Measurements from ENCODE around the gene DNHD1. TPM values are rescaled to one million over a fixed set of nuclear protein-coding genes. Genes with fewer than 3 reads are reported as not detected.

The DNHD1 gene
- total and polyA plus RNA-seq, 5 donors from 2014 or later, result 0.65 to 32.7 (median 1.6) TPM

DNA sequence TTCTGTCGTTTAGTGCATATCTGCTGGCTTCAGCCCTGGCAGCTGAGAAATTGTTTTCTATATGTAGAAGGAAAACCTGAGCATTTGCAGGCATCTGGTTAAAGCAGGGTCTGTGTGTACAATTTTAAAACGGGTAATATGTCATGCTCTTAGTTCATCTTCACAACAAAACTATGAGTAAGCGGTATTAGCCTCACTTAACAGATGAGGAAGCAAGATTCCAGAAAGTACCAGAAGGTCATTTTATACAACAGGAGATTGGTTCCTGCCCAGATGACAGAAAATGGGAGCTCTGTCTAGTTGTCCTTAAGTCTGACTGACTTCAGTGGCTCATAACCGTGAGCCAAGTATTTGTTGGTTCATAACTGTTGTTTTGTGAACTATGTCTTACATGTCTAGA, 14.6 kb upstream of the DNHD1 start:
- H3K36me3 ChIP-seq (ENCODE audit: control insufficient read depth, insufficient read depth, low read length), result peaks cover 48% of the 10 kb centered on the region
- Mint-ChIP-seq H3K36me3 (peaks cover 18% of the 10 kb centered on the region), H3K9me3 (peaks cover 0 to 2% (median 0%) of the 10 kb centered on the region in 7 donors), H3K27ac (peak overlapping the region; percentile 48 to 97 (median 70)), H3K4me1 (peaks cover 20 to 50% (median 31%) of the 10 kb centered on the region in 4 donors), H3K27me3 (no peaks in the 10 kb centered on the region), H3K4me3 (peak overlapping the region; percentile 89 to 99 (median 96))
- peak overlapping the region; percentile 87 for H3K4me3 ChIP-seq (ENCODE audit: low read depth, low read length)
- no peaks in the 10 kb centered on the region for H3K9me3 ChIP-seq (ENCODE audit: control insufficient read depth in 2 of 2, low read length in 2 of 2)
- no peak for DNase-seq
- ATAC-seq (ENCODE audit: low read depth in 2 of 2), result no peak
- peak overlapping the region; percentile 94 for H3K27ac ChIP-seq (ENCODE audit: insufficient read depth, low read length, poor library complexity, severe bottlenecking)
- peaks cover 33% of the 10 kb centered on the region for H3K4me1 ChIP-seq (ENCODE audit: control insufficient read depth, insufficient read depth, low read length, poor library complexity, severe bottlenecking)
- H3K27me3 ChIP-seq (ENCODE audit: control insufficient read depth, insufficient read depth, low read length), result no peaks in the 10 kb centered on the region

DNA sequence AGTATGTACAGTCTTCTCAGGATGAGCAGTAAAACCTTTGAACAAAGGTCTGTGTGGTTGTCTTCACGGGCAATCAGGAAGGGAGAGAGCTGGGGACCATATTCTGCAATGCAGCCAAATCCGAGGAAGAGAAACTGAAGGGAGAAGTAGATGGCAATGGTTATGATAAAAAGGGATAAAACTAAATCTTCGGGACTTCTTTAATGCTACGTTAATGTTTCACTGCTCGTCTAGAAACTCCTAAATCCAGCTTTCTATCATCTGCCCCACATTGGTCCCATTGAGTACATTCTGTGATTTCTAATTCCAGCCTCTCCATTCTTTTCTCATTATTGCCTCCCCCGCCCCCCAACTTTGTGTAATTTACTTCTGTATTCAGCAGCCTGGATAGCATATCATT, 14.1 kb upstream of the DNHD1 start:
- no peak for DNase-seq
- Histone ChIP-seq H3K27me3 (ENCODE audit: control insufficient read depth, insufficient read depth, low read length) (no peaks in the 10 kb centered on the region), H3K4me3 (ENCODE audit: low read depth, low read length) (peak overlapping the region; percentile 87), H3K4me1 (ENCODE audit: control insufficient read depth, insufficient read depth, low read length, poor library complexity, severe bottlenecking) (peaks cover 33% of the 10 kb centered on the region), H3K27ac (ENCODE audit: insufficient read depth, low read length, poor library complexity, severe bottlenecking) (peak overlapping the region; percentile 94), H3K36me3 (ENCODE audit: control insufficient read depth, insufficient read depth, low read length) (peaks cover 50% of the 10 kb centered on the region), H3K9me3 (ENCODE audit: control insufficient read depth in 2 of 2, low read length in 2 of 2) (no peaks in the 10 kb centered on the region)
- Mint-ChIP-seq H3K36me3 (peaks cover 14% of the 10 kb centered on the region), H3K27ac (peak overlapping the region; percentile 48 to 97 (median 70)), H3K4me1 (peaks cover 20 to 47% (median 31%) of the 10 kb centered on the region in 4 donors), H3K9me3 (peaks cover 0 to 2% (median 0%) of the 10 kb centered on the region in 7 donors), H3K4me3 (peak overlapping the region; percentile 89 to 99 (median 96)), H3K27me3 (no peaks in the 10 kb centered on the region)
- no peak for ATAC-seq (ENCODE audit: low read depth in 2 of 2)

DNA sequence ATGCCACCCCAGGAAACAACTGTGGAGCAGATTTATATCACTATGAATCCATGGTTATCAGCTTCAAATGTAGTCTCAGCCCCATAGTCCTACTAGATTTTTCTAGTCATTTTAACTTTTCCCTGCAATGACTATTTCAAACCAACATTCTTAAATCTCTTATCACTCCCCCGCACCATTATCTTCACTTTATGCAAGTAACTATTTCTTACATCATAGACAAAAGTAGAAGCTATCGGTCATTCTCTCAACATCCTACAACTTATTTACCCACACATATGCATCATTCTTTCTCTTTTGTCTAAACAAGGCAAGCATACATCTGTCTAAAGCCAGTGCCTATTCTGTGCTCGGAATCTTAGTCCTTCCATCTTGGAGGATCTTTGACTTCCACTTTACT, 11.4 kb upstream of the DNHD1 start:
- Mint-ChIP-seq H3K4me1 (peaks cover 20 to 26% (median 22%) of the 10 kb centered on the region in 4 donors), H3K36me3 (peaks cover 21% of the 10 kb centered on the region), H3K27me3 (no peaks in the 10 kb centered on the region), H3K4me3 (no peak overlapping the region), H3K27ac (no peak overlapping the region), H3K9me3 (peaks cover 0 to 2% (median 0%) of the 10 kb centered on the region in 7 donors)
- no peak overlapping the region for H3K27ac ChIP-seq (ENCODE audit: insufficient read depth, low read length, poor library complexity, severe bottlenecking)
- H3K27me3 ChIP-seq (ENCODE audit: control insufficient read depth, insufficient read depth, low read length), result no peaks in the 10 kb centered on the region
- H3K4me3 ChIP-seq (ENCODE audit: low read depth, low read length), result no peak overlapping the region
- no peak for DNase-seq
- H3K9me3 ChIP-seq (ENCODE audit: control insufficient read depth in 2 of 2, low read length in 2 of 2), result no peaks in the 10 kb centered on the region
- ATAC-seq (ENCODE audit: low read depth in 2 of 2), result no peak
- peaks cover 24% of the 10 kb centered on the region for H3K4me1 ChIP-seq (ENCODE audit: control insufficient read depth, insufficient read depth, low read length, poor library complexity, severe bottlenecking)
- H3K36me3 ChIP-seq (ENCODE audit: control insufficient read depth, insufficient read depth, low read length), result peaks cover 54% of the 10 kb centered on the region

DNA sequence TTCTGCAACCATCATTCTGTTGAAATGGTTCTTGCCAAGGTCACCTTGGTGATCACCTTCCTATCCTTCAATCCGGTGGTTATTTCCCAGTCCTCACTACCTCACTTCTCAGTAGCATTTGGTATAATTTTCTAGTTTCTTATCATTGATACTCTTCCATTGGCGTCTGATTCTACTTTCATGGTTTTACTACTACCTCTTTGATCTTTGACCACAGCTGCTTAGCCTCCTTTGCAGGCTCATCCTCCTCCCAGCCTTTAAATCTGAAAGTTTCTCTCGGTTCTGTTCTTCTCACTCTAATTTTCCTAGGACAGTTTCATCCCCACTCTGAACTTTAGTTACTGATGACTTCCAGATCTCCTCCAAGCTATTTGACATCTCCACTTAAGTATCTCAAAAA, 10.8 kb upstream of the DNHD1 start:
- peaks cover 0 to 2% (median 0%) of the 10 kb centered on the region in 7 donors for H3K9me3 Mint-ChIP-seq
- no peak overlapping the region for H3K4me3 Mint-ChIP-seq
- Histone ChIP-seq H3K4me3 (ENCODE audit: low read depth, low read length) (no peak overlapping the region), H3K27me3 (ENCODE audit: control insufficient read depth, insufficient read depth, low read length) (no peaks in the 10 kb centered on the region), H3K9me3 (ENCODE audit: control insufficient read depth in 2 of 2, low read length in 2 of 2) (no peaks in the 10 kb centered on the region), H3K4me1 (ENCODE audit: control insufficient read depth, insufficient read depth, low read length, poor library complexity, severe bottlenecking) (peaks cover 20% of the 10 kb centered on the region), H3K36me3 (ENCODE audit: control insufficient read depth, insufficient read depth, low read length) (peaks cover 55% of the 10 kb centered on the region), H3K27ac (ENCODE audit: insufficient read depth, low read length, poor library complexity, severe bottlenecking) (peak overlapping the region; percentile 17)
- peaks cover 21% of the 10 kb centered on the region for H3K36me3 Mint-ChIP-seq
- no peak for ATAC-seq (ENCODE audit: low read depth in 2 of 2)
- DNase-seq, result no peak
- H3K27me3 Mint-ChIP-seq, result no peaks in the 10 kb centered on the region
- H3K4me1 Mint-ChIP-seq, result peaks cover 14 to 22% (median 21%) of the 10 kb centered on the region in 4 donors
- no peak overlapping the region for H3K27ac Mint-ChIP-seq

DNA sequence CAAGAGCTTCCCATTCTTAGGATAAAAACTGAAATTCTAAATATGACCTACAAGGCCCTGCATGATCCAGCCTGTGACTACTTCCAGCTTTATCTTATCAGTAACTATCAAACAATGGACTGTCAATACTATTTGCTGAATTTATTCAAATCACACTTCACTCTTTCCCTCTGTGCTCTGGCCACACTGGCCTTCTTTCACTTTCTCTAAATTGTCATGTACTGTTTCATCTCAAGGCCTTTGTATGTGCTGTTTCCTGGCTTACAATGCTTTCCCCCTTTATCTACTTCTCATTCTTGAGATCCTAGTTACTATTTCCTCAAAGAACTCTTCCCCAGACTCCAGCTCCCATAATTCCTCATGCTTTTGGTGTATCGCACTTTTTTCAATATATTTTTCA, 10.1 kb upstream of the DNHD1 start:
- Mint-ChIP-seq H3K9me3 (peaks cover 0 to 2% (median 0%) of the 10 kb centered on the region in 7 donors), H3K27ac (no peak overlapping the region), H3K4me1 (peaks cover 14 to 23% (median 20%) of the 10 kb centered on the region in 4 donors), H3K4me3 (no peak overlapping the region), H3K27me3 (no peaks in the 10 kb centered on the region), H3K36me3 (peaks cover 21% of the 10 kb centered on the region)
- H3K36me3 ChIP-seq (ENCODE audit: control insufficient read depth, insufficient read depth, low read length), result peaks cover 59% of the 10 kb centered on the region
- peaks cover 16% of the 10 kb centered on the region for H3K4me1 ChIP-seq (ENCODE audit: control insufficient read depth, insufficient read depth, low read length, poor library complexity, severe bottlenecking)
- DNase-seq, result no peak
- no peak for ATAC-seq (ENCODE audit: low read depth in 2 of 2)
- no peaks in the 10 kb centered on the region for H3K27me3 ChIP-seq (ENCODE audit: control insufficient read depth, insufficient read depth, low read length)
- no peak overlapping the region for H3K4me3 ChIP-seq (ENCODE audit: low read depth, low read length)
- H3K9me3 ChIP-seq (ENCODE audit: control insufficient read depth in 2 of 2, low read length in 2 of 2), result no peaks in the 10 kb centered on the region
- H3K27ac ChIP-seq (ENCODE audit: insufficient read depth, low read length, poor library complexity, severe bottlenecking), result no peak overlapping the region

DNA sequence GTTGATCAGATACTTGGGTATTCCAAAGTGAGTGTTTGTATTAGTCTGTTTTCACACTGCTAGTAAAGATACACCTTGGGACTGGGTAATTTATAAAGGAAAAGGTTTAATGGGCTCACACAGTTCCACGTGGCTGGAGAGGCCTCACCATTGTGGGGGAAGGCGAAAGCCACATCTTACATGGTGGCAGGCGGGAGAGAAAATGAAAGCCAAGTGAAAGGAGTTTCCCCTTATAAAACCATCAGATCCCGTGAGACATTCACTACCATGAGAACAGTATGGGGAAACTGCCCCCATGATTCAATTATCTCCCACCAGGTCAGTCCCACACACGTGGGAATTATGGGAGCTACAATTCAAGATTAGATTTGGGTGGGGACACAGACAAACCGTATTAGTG, 8.7 kb upstream of the DNHD1 start:
- H3K27ac Mint-ChIP-seq, result peak overlapping the region in 1 of 3 donors; percentile 25
- H3K27ac ChIP-seq (ENCODE audit: insufficient read depth, low read length, poor library complexity, severe bottlenecking), result no peak overlapping the region

DNA sequence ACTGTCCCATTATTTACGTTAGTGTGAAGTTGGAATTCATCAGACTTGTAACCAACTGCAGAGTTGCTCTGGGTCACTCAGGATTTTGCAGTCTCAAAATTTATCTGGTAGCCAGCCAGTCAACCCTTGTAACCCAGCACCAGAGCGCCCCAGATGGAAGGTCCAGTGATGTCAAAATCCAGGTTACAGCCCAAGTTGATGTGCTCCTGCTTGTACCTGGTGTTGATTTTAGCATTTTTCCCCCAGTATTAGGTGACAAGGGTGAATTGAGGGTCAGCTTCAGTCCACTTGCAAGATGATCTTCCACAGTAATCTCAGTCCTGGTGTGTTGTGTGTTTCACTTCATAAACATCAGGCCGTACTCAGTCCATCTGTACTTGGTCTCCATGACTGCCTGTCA, 8.3 kb upstream of the DNHD1 start:
- ATAC-seq (ENCODE audit: low read depth in 2 of 2), result no peak

More for the DNA sequence above, 8.7 kb upstream of the DNHD1 start:
- H3K36me3 Mint-ChIP-seq, result peaks cover 16% of the 10 kb centered on the region
- no peaks in the 10 kb centered on the region for H3K27me3 Mint-ChIP-seq
- Histone ChIP-seq H3K9me3 (ENCODE audit: control insufficient read depth in 2 of 2, low read length in 2 of 2) (no peaks in the 10 kb centered on the region), H3K4me3 (ENCODE audit: low read depth, low read length) (no peak overlapping the region), H3K4me1 (ENCODE audit: control insufficient read depth, insufficient read depth, low read length, poor library complexity, severe bottlenecking) (peaks cover 2% of the 10 kb centered on the region), H3K36me3 (ENCODE audit: control insufficient read depth, insufficient read depth, low read length) (peaks cover 54% of the 10 kb centered on the region), H3K27me3 (ENCODE audit: control insufficient read depth, insufficient read depth, low read length) (no peaks in the 10 kb centered on the region)
- DNase-seq, result no peak
- H3K4me1 Mint-ChIP-seq, result peaks cover 4 to 22% (median 13%) of the 10 kb centered on the region in 4 donors
- no peak for ATAC-seq (ENCODE audit: low read depth in 2 of 2)
- H3K4me3 Mint-ChIP-seq, result no peak overlapping the region
- H3K9me3 Mint-ChIP-seq, result peaks cover 0 to 2% (median 0%) of the 10 kb centered on the region in 7 donors

DNA sequence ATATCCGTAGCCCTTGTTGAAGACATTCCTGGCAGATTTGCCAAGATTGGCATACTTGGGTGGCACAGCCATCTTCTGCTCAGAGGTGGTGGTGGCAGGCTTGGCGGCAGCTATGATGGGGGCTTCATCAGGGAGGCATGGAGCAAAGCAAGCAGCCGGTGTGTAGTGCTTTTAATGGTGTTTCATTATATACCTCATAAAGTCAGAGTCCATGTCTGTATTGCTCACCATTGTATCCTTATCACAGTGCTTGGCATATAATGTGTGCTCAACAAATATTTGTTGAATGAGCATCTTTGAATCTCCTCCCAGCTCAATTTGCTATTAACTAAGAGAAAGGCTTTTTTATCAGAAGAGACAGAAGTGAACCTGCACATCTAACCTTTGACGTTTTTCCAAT, 7.8 kb upstream of the DNHD1 start:
- peaks cover 51% of the 10 kb centered on the region for H3K36me3 ChIP-seq (ENCODE audit: control insufficient read depth, insufficient read depth, low read length)
- H3K27ac Mint-ChIP-seq, result peak overlapping the region in 2 of 3 donors; percentile 33 to 64

More for the DNA sequence above, 8.3 kb upstream of the DNHD1 start:
- no peak overlapping the region for H3K4me3 ChIP-seq (ENCODE audit: low read depth, low read length)
- peaks cover 52% of the 10 kb centered on the region for H3K36me3 ChIP-seq (ENCODE audit: control insufficient read depth, insufficient read depth, low read length)
- H3K9me3 Mint-ChIP-seq, result no peaks in the 10 kb centered on the region
- peaks cover 16% of the 10 kb centered on the region for H3K36me3 Mint-ChIP-seq
- no peaks in the 10 kb centered on the region for H3K27me3 Mint-ChIP-seq
- H3K4me1 Mint-ChIP-seq, result peaks cover 0 to 22% (median 11%) of the 10 kb centered on the region in 4 donors
- DNase-seq, result no peak
- no peaks in the 10 kb centered on the region for H3K4me1 ChIP-seq (ENCODE audit: control insufficient read depth, insufficient read depth, low read length, poor library complexity, severe bottlenecking)
- peak overlapping the region in 2 of 3 donors; percentile 33 to 64 for H3K27ac Mint-ChIP-seq
- H3K27me3 ChIP-seq (ENCODE audit: control insufficient read depth, insufficient read depth, low read length), result no peaks in the 10 kb centered on the region
- H3K4me3 Mint-ChIP-seq, result no peak overlapping the region
- no peak overlapping the region for H3K27ac ChIP-seq (ENCODE audit: insufficient read depth, low read length, poor library complexity, severe bottlenecking)
- no peaks in the 10 kb centered on the region for H3K9me3 ChIP-seq (ENCODE audit: control insufficient read depth in 2 of 2, low read length in 2 of 2)

More for the DNA sequence above, 7.8 kb upstream of the DNHD1 start:
- Histone ChIP-seq H3K27ac (ENCODE audit: insufficient read depth, low read length, poor library complexity, severe bottlenecking) (no peak overlapping the region), H3K4me1 (ENCODE audit: control insufficient read depth, insufficient read depth, low read length, poor library complexity, severe bottlenecking) (no peaks in the 10 kb centered on the region), H3K4me3 (ENCODE audit: low read depth, low read length) (no peak overlapping the region), H3K9me3 (ENCODE audit: control insufficient read depth in 2 of 2, low read length in 2 of 2) (no peaks in the 10 kb centered on the region), H3K27me3 (ENCODE audit: control insufficient read depth, insufficient read depth, low read length) (no peaks in the 10 kb centered on the region)
- peaks cover 0 to 22% (median 12%) of the 10 kb centered on the region in 4 donors for H3K4me1 Mint-ChIP-seq
- ATAC-seq (ENCODE audit: low read depth in 2 of 2), result no peak
- no peaks in the 10 kb centered on the region for H3K27me3 Mint-ChIP-seq
- no peaks in the 10 kb centered on the region for H3K9me3 Mint-ChIP-seq
- no peak overlapping the region for H3K4me3 Mint-ChIP-seq
- DNase-seq, result no peak
- peaks cover 17% of the 10 kb centered on the region for H3K36me3 Mint-ChIP-seq
